HG02678 (cell line): ENCODE measurements around the gene TXNDC9.
"Not testable (repeated sequence)": the region's sequence is repeated elsewhere in the genome, so short reads cannot be mapped to it uniquely, and the experiment has no call there.

Experiments
- ATAC-seq: cut with Tn5 transposase; IDR thresholded peaks from one replicate; pipeline ENCODE4 v1.9.1; 2021; ENCODE audit warnings: mild to moderate bottlenecking, moderate library complexity; ENCODE audit not compliant: unreplicated experiment

The TXNDC9 gene

GRCh38 chr2:99335911-99336803 lies at the start of gene TXNDC9:
Gene TXNDC9, minus strand, starts transcription at chr2:99336333. Its CDS starts 3,123 bp downstream, at chr2:99333210.
- peak; percentile 71 for ATAC-seq

- no peak for ATAC-seq
These were observed 46.0 kb upstream of the TXNDC9 start for GRCh38 chr2:99382143-99382542.

GRCh38 chr2:99380376-99381010 lies 44.4 kb upstream of the TXNDC9 start:
- peak; percentile 75 for ATAC-seq

- ATAC-seq: no peak
These were observed 41.7 kb upstream of the TXNDC9 start for GRCh38 chr2:99377879-99378278.

GRCh38 chr2:99376254-99376864 lies 40.2 kb upstream of the TXNDC9 start:
- no peak for ATAC-seq

- no peak for ATAC-seq
These were observed 38.6 kb upstream of the TXNDC9 start for GRCh38 chr2:99374747-99375146.

GRCh38 chr2:99373144-99373543 lies 37.0 kb upstream of the TXNDC9 start:
- ATAC-seq: no peak

- ATAC-seq: not testable (repeated sequence)
These were observed 32.7 kb upstream of the TXNDC9 start for GRCh38 chr2:99368854-99369253.

- no peak for ATAC-seq
These were observed 29.5 kb upstream of the TXNDC9 start for GRCh38 chr2:99365661-99366060.

GRCh38 chr2:99356853-99357252 lies 20.7 kb upstream of the TXNDC9 start:
- ATAC-seq: peak; percentile 61

GRCh38 chr2:99354825-99355224 lies 18.7 kb upstream of the TXNDC9 start:
- not testable (repeated sequence) for ATAC-seq

GRCh38 chr2:99354070-99354469 lies 17.9 kb upstream of the TXNDC9 start:
- ATAC-seq: no peak

- ATAC-seq: no peak
These were observed 14.1 kb upstream of the TXNDC9 start for GRCh38 chr2:99350194-99350593.

GRCh38 chr2:99348173-99348572 lies 12.0 kb upstream of the TXNDC9 start:
- ATAC-seq: no peak

GRCh38 chr2:99346218-99346617 lies 10.1 kb upstream of the TXNDC9 start:
- ATAC-seq: no peak

GRCh38 chr2:99345446-99345845 lies 9.3 kb upstream of the TXNDC9 start:
- ATAC-seq: not testable (repeated sequence)

- ATAC-seq: no peak
These were observed 6.4 kb upstream of the TXNDC9 start for GRCh38 chr2:99342536-99342935.

GRCh38 chr2:99340669-99341236 lies 4.6 kb upstream of the TXNDC9 start:
- no peak for ATAC-seq

- no peak for ATAC-seq
These were observed 2.0 kb upstream of the TXNDC9 start for GRCh38 chr2:99338029-99338585.

- peak; percentile 65 for ATAC-seq
These were observed 1.2 kb upstream of the TXNDC9 start, which contains the start of gene EIF5B for GRCh38 chr2:99337113-99338028. Gene EIF5B, plus strand, starts transcription at chr2:99337389. Its CDS starts 166 bp downstream, at chr2:99337555.
